ENCODE measurements around the gene GNAQ. TPM values are rescaled to one million over a fixed set of nuclear protein-coding genes. Genes with fewer than 3 reads are reported as not detected.

GNAQ gene
- total RNA-seq, 1 donor from 2014 or later = 56.4 TPM

GRCh38 chr9:77841739-77842386 lies 189.7 kb downstream of the GNAQ start:
- no peak for DNase-seq

GRCh38 chr9:77839459-77840140 lies 192.0 kb downstream of the GNAQ start:
- peak; percentile 21 for DNase-seq

GRCh38 chr9:77838986-77839385 lies 192.6 kb downstream of the GNAQ start:
- no peak for DNase-seq

GRCh38 chr9:77834898-77835488 lies 196.6 kb downstream of the GNAQ start:
- DNase-seq = no peak

GRCh38 chr9:77833561-77834429 lies 197.8 kb downstream of the GNAQ start:
- no peak for DNase-seq

GRCh38 chr9:77832639-77833038 lies 199.0 kb downstream of the GNAQ start:
- DNase-seq = no peak

GRCh38 chr9:77831781-77832180 lies 199.8 kb downstream of the GNAQ start:
- DNase-seq = no peak

- DNase-seq = no peak
These were observed 200.9 kb downstream of the GNAQ start for GRCh38 chr9:77830618-77831285.

GRCh38 chr9:77829420-77829819 lies 202.2 kb downstream of the GNAQ start:
- DNase-seq = no peak

- no peak for DNase-seq
These were observed 204.4 kb downstream of the GNAQ start for GRCh38 chr9:77827104-77827784.

- DNase-seq = no peak
These were observed 205.0 kb downstream of the GNAQ start for GRCh38 chr9:77826621-77827020.

GRCh38 chr9:77826116-77826515 lies 205.5 kb downstream of the GNAQ start:
- DNase-seq = no peak

GRCh38 chr9:77825361-77825760 lies 206.2 kb downstream of the GNAQ start:
- no peak for DNase-seq

- DNase-seq = no peak
These were observed 211.2 kb downstream of the GNAQ start for GRCh38 chr9:77820293-77820954.

GRCh38 chr9:77819657-77820056 lies 212.0 kb downstream of the GNAQ start:
- no peak for DNase-seq

- no peak for DNase-seq
These were observed 213.9 kb downstream of the GNAQ start for GRCh38 chr9:77817590-77818311.

GRCh38 chr9:77816641-77817341 lies 214.8 kb downstream of the GNAQ start:
- no peak for DNase-seq

- DNase-seq = no peak
These were observed 216.4 kb downstream of the GNAQ start for GRCh38 chr9:77815260-77815659.

- no peak for DNase-seq
These were observed 219.8 kb downstream of the GNAQ start for GRCh38 chr9:77811832-77812231.

Data from tongue (tissue), 2 donors.